ENCODE data around the gene AAGAB.

GRCh38 chr15:67240235-67241131, 14.0 kb downstream of the AAGAB start:
- TF ChIP-seq CTCF (IDR thresholded peaks at IDR 0.05) (no peak), EZH2 (IDR thresholded peaks at IDR 0.05; ENCODE audit: borderline replicate concordance, insufficient read depth, low read depth, low read length, poor library complexity, severe bottlenecking) (no peak)

Measured in B cell (primary cell).